Activated CD4-positive, CD25-positive, alpha-beta regulatory T cell treated with anti-CD3 and anti-CD28 coated beads, Interleukin-2, amount 50 U/mL, for 72 hours (primary cell): ENCODE measurements around the gene CBLB.

Source experiments
- DNase-seq: peaks from one replicate; pipeline ENCODE4 v3.0.0; 2021

The CBLB gene

GRCh38 chr3:105676621-105677300 is 192.1 kb downstream of the CBLB start:
- no peak for DNase-seq

DNA sequence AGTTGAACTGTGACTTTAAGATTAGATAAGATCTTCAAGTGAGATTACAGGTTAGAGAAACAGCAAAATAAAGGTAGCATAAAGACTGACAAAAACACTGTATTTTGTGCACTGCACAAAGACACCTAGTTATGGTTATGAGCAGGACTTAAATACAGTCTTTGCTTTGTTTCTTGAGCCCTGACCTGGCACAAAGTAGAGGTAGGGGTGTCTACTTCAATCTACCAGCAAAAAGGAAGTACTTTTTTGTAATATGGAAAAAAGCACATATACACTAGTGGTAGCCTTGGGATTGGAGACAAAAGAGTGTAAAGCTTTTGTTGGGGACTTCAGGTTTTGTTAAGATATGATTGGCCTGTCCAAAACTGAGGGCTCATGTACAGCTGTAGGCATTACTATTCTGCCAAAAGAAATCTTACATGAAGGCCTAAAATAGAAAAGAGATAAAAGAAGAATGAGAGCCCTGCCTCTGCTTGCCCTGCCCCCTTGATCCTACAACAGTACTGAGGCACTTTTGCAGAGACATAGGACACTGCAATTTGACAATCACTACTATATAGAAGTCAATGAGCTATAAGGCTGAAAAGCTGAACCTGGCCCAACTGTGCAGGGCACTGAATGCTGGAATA is 194.3 kb downstream of the CBLB start:
- no peak for DNase-seq

DNA sequence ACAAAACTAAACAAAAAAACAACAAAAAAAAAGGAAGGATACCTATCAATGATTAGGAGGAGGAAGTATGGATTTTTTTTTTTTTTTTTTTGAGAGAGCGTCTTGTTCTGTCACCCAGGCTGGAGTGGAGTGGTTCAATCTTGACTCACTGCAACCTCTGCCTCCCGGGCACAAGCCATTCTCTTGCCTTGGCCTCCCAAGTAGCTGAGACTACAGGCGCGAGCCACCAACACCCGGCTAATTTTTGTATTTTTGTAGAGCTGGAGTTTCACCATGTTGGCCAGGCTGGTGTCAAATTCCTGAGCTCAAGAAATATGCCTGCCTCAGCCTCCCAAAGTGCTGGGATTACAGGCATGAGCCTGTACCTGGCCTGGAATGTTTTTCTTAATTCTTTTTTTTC is 195.8 kb downstream of the CBLB start:
- no peak for DNase-seq

- DNase-seq: no peak
Observed at GRCh38 chr3:105662306-105662705, 206.5 kb downstream of the CBLB start.

GRCh38 chr3:105661461-105661860 is 207.4 kb downstream of the CBLB start:
- DNase-seq: no peak

GRCh38 chr3:105656651-105657504 is 211.9 kb downstream of the CBLB start:
- DNase-seq: no peak

- DNase-seq: no peak
Observed at GRCh38 chr3:105653868-105654267, 214.9 kb downstream of the CBLB start.

- DNase-seq: no peak
Observed at GRCh38 chr3:105653166-105653565, 215.6 kb downstream of the CBLB start.

DNA sequence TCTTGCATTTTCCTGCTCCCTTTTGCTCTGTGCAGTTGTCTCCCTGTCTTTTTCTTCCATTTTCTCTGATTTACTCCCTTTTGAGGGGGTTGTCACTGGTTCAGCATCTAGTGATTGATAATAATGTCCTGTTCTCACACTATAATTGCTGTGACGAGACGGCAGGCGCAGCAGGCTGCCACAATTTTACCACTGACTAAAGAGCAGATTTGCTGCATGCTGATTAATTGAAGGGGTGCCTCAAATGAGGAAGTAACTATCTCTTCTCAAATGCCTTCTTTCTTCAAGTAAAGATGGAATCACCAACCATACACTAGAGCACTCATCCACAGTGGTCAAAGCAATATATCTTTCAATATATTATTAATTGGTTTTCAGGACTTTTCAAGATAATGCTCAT is 219.3 kb downstream of the CBLB start:
- no peak for DNase-seq

GRCh38 chr3:105647047-105647446 is 221.8 kb downstream of the CBLB start:
- no peak for DNase-seq

- no peak for DNase-seq
Observed at GRCh38 chr3:105639131-105639530, 229.7 kb downstream of the CBLB start.

DNA sequence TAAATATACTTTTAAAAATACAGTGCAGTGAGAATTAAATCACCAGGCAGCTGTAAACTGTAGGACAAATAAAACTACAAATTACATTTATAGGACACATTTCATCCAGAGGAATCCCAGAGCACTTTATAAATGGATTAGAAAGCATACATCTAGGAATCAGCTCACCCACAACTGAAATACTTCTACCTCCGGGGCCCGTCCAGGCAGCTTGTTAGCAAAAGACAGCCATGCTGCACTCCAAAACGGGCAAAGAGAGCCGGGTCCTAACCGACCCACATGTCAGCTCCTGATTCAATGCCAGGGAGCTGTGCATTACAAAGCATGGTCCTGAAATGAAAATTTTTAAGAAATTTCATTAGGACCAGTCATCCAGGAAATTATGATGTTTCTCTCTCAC is 234.1 kb downstream of the CBLB start:
- DNase-seq: no peak

GRCh38 chr3:105629718-105630117 is 239.1 kb downstream of the CBLB start:
- DNase-seq: no peak

- no peak for DNase-seq
Observed at GRCh38 chr3:105626739-105627138, 242.1 kb downstream of the CBLB start.

DNA sequence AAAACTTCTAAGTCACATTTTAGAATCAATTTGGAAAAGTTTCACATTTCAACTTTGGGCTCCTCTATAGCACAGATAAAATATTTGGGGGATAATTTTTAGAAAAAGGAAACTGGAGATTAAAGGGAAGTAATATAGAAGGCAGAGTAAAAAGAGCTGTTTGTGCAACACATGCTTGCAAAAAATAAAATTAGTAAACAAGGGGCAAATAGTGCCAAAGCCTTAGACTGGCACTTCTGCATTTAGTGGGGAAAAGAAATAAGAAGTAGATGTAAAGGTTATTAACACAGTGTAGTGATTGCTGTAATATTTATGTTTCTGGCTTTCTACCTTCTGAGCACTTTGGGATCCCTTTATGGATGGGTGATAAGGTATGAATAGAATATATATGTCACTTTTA is 246.6 kb downstream of the CBLB start:
- no peak for DNase-seq

DNA sequence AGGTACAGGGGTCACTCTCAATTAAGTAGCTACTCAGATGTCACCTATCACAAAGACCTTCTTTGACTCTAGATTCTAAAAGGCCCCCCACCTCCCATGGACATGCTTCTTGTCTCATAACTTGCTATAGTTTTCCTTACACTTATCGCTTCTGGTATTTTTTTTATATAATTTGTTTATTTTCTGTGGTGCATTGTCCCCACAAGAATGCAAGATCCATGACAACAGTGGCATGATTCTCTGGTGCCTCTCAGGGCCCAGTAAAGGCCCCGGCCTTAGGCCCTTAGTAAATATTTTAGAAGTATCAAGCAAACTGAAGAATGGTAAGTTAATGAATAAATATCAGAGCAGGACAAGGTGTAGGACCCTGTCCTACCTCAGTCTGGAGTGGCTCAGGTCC is 248.6 kb downstream of the CBLB start:
- no peak for DNase-seq

DNA sequence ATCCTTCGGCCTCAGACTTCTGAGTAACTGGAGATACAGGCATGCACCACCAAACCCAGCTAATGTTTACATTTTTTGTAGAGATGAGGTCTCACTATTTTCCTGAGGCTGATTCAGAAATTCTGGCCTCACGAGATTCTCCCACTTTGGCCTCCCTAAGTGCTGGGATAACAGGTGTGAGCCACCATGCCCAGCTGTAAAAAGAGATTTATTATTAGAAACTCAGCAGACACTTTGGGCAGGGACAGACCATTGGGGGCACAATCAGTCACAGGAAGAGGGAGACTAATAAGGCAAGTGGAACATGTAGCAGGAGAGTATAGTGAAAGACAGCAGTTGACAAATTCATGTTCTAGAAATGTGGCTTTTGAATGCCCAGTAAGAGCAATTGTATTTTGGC is 249.2 kb downstream of the CBLB start:
- no peak for DNase-seq

- no peak for DNase-seq
Observed at GRCh38 chr3:105618556-105618955, 250.3 kb downstream of the CBLB start.

DNA sequence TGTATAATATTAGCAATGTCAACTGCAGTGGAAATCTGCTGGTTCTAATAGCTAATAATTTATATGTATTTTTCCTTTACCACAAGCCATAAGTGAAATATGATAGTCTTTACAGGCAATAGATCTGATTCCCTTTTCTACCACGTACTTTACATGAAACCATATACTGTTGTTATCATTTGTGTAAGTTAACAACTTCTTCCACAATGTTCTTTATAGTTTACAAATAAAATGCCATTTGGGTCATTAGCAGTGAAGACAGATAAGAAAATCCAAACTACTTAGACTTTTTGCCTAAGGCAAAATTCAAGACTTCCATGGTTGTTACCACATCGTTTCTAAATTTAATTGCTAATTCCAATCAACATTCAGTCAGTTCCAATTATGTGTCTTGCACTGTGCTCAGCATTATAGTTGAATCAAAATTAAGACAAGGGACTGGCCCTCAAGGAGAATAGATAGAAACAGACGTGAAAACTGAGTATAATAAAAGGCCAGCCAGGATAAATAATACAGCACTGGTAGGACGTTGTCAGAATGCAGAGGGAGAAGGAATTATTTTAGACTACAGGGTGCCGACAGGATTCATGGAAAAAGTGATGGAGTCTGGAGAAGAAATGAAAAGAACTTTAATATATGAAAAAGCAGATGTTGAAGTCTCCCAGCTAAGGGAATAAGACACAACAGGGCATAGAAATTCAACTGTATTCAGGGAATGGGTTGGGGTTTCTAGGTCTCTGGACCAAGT is 252.3 kb downstream of the CBLB start:
- no peak for DNase-seq

DNA sequence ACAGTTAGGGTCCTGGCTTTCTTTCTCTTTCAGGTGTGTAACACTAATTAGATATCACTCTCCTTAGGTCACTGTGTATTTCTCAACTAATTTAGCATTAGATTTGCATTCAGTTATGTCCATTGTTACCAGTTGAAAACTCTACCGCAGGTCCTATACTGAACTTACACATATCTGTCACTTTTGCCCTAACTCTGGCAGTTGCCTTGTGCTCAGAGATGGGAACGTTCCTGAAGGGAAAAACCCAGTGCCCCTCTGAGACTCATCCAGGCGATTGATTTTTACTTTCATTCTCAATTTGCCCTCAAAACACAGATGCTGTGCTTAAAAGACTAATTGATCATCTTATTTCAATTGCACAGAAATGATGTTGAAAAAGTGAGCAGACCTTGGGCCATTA is 253.0 kb downstream of the CBLB start:
- no peak for DNase-seq

- no peak for DNase-seq
Observed at GRCh38 chr3:105614288-105615030, 254.4 kb downstream of the CBLB start.

DNA sequence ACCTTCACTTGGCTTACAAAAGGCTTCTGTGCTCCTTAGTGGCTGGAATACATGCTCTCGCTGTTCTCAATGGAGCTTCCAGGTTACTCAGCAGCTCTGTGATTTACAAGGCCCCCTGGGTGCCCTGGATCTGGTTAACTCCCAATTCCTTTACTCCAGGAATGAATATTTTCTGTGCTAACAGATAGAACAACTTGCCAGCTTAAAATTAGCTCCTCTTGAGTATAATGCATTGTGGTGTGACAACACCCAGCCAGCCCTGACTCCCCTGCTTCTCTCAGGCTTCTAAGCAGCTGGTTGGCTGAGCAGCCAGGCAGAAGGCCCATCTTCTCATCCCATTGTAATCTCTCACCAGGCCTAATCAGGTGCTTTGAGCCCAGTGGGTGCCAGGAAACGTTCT is 255.7 kb downstream of the CBLB start:
- no peak for DNase-seq
